GM12891 (cell line): ENCODE results near the gene ENTREP3.

ENCODE experiments used
- POLR2A ChIP-seq: IDR thresholded peaks from 2 replicates; pipeline ENCODE4 v1.6.1; 2011; ENCODE audit warnings: low read depth, low read length, control low read depth
- POLR2AphosphoS5 ChIP-seq: IDR thresholded peaks from 2 replicates; pipeline ENCODE4 v1.6.1; 2011; ENCODE audit warnings: low read depth, low read length, control low read depth

- TF ChIP-seq POLR2A (no peak), POLR2AphosphoS5 (no peak)
Measured at GRCh38 chr1:155287987-155288543, 32.8 kb upstream of the ENTREP3 start.
